Measurements from ENCODE around the gene BRME1. TPM values are rescaled to one million over a fixed set of nuclear protein-coding genes. Genes with fewer than 3 reads are reported as not detected.

The BRME1 gene
- total and polyA plus RNA-seq, 2 of the 13 experiments (the other 11 are each of a cell fraction or from before 2014, with no cell fraction given), result 0.74 to 1.5 TPM

GRCh38 chr19:13846557-13847406, 59.1 kb downstream of the BRME1 start (continued):
- no peak for TF ChIP-seq KIAA2018 (CRISPR knock-in tag; IDR thresholded peaks at IDR 0.05; ENCODE audit: borderline replicate concordance)
- peak; percentile 58; the same call in 1 of the 2 replicates for TF ChIP-seq RCOR2 (CRISPR knock-in tag; IDR thresholded peaks at IDR 0.05)
- TF ChIP-seq ETV6 (CRISPR knock-in tag; conservative IDR thresholded peaks at IDR 0.05), result 0 out of 2 replicates have a peak, but pooled peaks have one; percentile 7
- TF ChIP-seq ZNF230 (CRISPR knock-in tag; IDR thresholded peaks at IDR 0.05), result 0 out of 2 replicates have a peak, but pooled peaks have one; percentile 60
- TF ChIP-seq DBP (CRISPR knock-in tag; IDR thresholded peaks at IDR 0.05; ENCODE audit: not compliant biosample characterization), result no peak
- no peak for TF ChIP-seq BRD4 (CRISPR knock-in tag; IDR thresholded peaks at IDR 0.05)
- TF ChIP-seq HOXA7 (CRISPR knock-in tag; IDR thresholded peaks at IDR 0.05), result no peak
- no peak for TF ChIP-seq CSRNP2 (CRISPR knock-in tag; conservative IDR thresholded peaks at IDR 0.05; ENCODE audit: low read depth)
- TF ChIP-seq RXRB (CRISPR knock-in tag; IDR thresholded peaks at IDR 0.05; ENCODE audit: borderline replicate concordance), result peak; percentile 42; the same call in 1 of the 2 replicates
- no peak for TF ChIP-seq ZNF292 (CRISPR knock-in tag; IDR thresholded peaks at IDR 0.05; ENCODE audit: borderline replicate concordance, low read depth)
- peak; percentile 42 for TF ChIP-seq SOX5 (CRISPR knock-in tag; IDR thresholded peaks at IDR 0.05; ENCODE audit: borderline replicate concordance)
- 0 out of 2 replicates have a peak, but pooled peaks have one; percentile 53 for TF ChIP-seq BCL6 (CRISPR knock-in tag; IDR thresholded peaks at IDR 0.05)
- no peak for TF ChIP-seq ZNF331 (CRISPR knock-in tag; IDR thresholded peaks at IDR 0.05)
- TF ChIP-seq ZMYM4 (CRISPR knock-in tag; IDR thresholded peaks at IDR 0.05), result peak; percentile 40; the same call in 1 of the 2 replicates
- peak; percentile 89; the same call in 1 of the 2 replicates for TF ChIP-seq U2AF2 (IDR thresholded peaks at IDR 0.05; ENCODE audit: low read depth, low read length)
- TF ChIP-seq ZNF556 (CRISPR knock-in tag; IDR thresholded peaks at IDR 0.05; ENCODE audit: borderline replicate concordance), result no peak; the same call in 1 of the 2 replicates
